A549 (cell line): Measurements from ENCODE around the gene AQP7. TPM values are rescaled to one million over a fixed set of nuclear protein-coding genes. Genes with fewer than 3 reads are reported as not detected.

ENCODE experiments used
- ATAC-seq, 2 experiments: fragments of 200-7000 bp in 1 of 2; fragments of >200 bp in 1 of 2; cut with Nextera tagmentation in 1 of 2; cut with Tn5 transposase in 1 of 2; 3 replicates each; pipeline versions ENCODE4 v1.8.0 to v1.9.1; 2018 to 2020; ENCODE audit warnings: mild to moderate bottlenecking in 1 of 2, moderate library complexity in 1 of 2
- CTCF ChIA-PET: fragments of 300-600 bp; sonication (Branson Sonifier 250); formaldehyde crosslinking; extraction: SDS; loops from one replicate; lab custom pipeline; 2021; ENCODE audit warnings: antibody characterized with exemption, inconsistent platforms; lab: Yijun Ruan, JAX
- POLR2A ChIA-PET: fragments of 350-600 bp; formaldehyde crosslinking; extraction: SDS; loops from one replicate; lab custom pipeline; 2021; ENCODE audit warnings: antibody characterized with exemption, inconsistent platforms; lab: Yijun Ruan, JAX
- DNase-seq, 2 experiments: peaks; one replicate each; pipeline versions ENCODE4 v3.0.0 to v3.0.0-alpha.2; 2011 to 2016; ENCODE audit warnings: low read depth in 1 of 2, low spot score in 1 of 2
- FAIRE-seq: peaks from 2 replicates; lab custom pipeline; 2011; peaks lifted over from hg19 to GRCh38; lab: Jason Lieb, UNC
- H3K27ac ChIP-seq, 2 experiments: fragments of >200 bp; sonication (Bioruptor Twin); formaldehyde crosslinking; 3 replicates each; pipeline ENCODE4 v1.5.1; 2016 to 2017
- H3K4me1 ChIP-seq: fragments of >200 bp; sonication (Bioruptor Twin); formaldehyde crosslinking; 3 replicates; pipeline ENCODE4 v1.6.1; 2016
- H3K4me2 ChIP-seq: fragments of >200 bp; sonication (Bioruptor Twin); formaldehyde crosslinking; 3 replicates; pipeline ENCODE4 v1.6.1; 2016
- H3K4me3 ChIP-seq: fragments of >200 bp; sonication (Bioruptor Twin); formaldehyde crosslinking; 3 replicates; pipeline ENCODE4 v1.5.1; 2016
- H3K9me3 ChIP-seq: fragments of >200 bp; sonication (Bioruptor Twin); formaldehyde crosslinking; 3 replicates; pipeline ENCODE4 v1.6.1; 2016
- HOXA7 ChIP-seq: fragments of 250-450 bp; sonication (Bioruptor Pico); IDR thresholded peaks from 2 replicates; pipeline ENCODE4 v1.5.0; 2020; ENCODE audit warnings: mild to moderate bottlenecking, moderate library complexity
- KDM1A ChIP-seq: fragments of 200-600 bp; sonication (generic); IDR thresholded peaks from 2 replicates; pipeline ENCODE4 v1.6.1; 2016; ENCODE audit warnings: low read depth, mild to moderate bottlenecking
- MAFK ChIP-seq: fragments of 450-650 bp; IDR thresholded peaks from 2 replicates; pipeline ENCODE4 v1.6.1; 2014; ENCODE audit not compliant: partially characterized antibody
- MYC ChIP-seq: IDR thresholded peaks from 2 replicates; pipeline ENCODE4 v1.6.1; 2012; ENCODE audit warnings: mild to moderate bottlenecking, inconsistent platforms, low read length, improper control_type of control experiment, borderline replicate concordance
- POLR2A ChIP-seq: IDR thresholded peaks from 2 replicates; pipeline ENCODE4 v1.6.1; 2012; ENCODE audit warnings: mild to moderate bottlenecking, low read length
- RFX5 ChIP-seq: fragments of 450-650 bp; IDR thresholded peaks from 2 replicates; pipeline ENCODE4 v1.7.1; 2014; ENCODE audit warnings: antibody characterized with exemption, mild to moderate bottlenecking, moderate library complexity
- SMC3 ChIP-seq: fragments of >200 bp; sonication (Bioruptor Twin); formaldehyde crosslinking; IDR thresholded peaks from 3 replicates; pipeline ENCODE4 v1.6.1; 2018; ENCODE audit warnings: inconsistent platforms
- TFCP2L1 ChIP-seq: fragments of 250-450 bp; sonication (Bioruptor Pico); IDR thresholded peaks from 2 replicates; pipeline ENCODE4 v1.5.0; 2021; ENCODE audit warnings: mild to moderate bottlenecking
- ZFP36 ChIP-seq: fragments of 450-650 bp; IDR thresholded peaks from 2 replicates; pipeline ENCODE4 v1.6.1; 2014; ENCODE audit warnings: borderline replicate concordance; ENCODE audit not compliant: partially characterized antibody
- WGBS: methylation state at CpG from one replicate; pipeline ENCODE4 v1.1.6; 2017; ENCODE audit errors: missing lambda C conversion rate; 5-methylcytosine and 5-hydroxymethylcytosine counted together
- polyA plus RNA-seq, 4 experiments: library from polyadenylated mRNA; depleted of rRNA in 3 of 4; stranded (reverse); fragments of >200 nt; fragmentation: RNase III in 1 of 4; extraction: RNeasy Plus Mini Kit Qiagen cat#74134 plus additional on column Dnase treatment in 1 of 4; gene quantifications; 2 replicates in 3 of 4; 3 replicates in 1 of 4; pipeline ENCODE4 v1.2.3, GENCODE V29; 2011 to 2017
- TF ChIP-seq, protein P1 (sequence below): fragments of 200-600 bp; sonication (generic); IDR thresholded peaks from 2 replicates; pipeline ENCODE4 v1.6.1; 2016; ENCODE audit warnings: antibody characterized with exemption, mild to moderate bottlenecking, moderate library complexity
- TF ChIP-seq, protein P2 (sequence below): fragments of >200 bp; sonication (Bioruptor Twin); formaldehyde crosslinking; IDR thresholded peaks from 3 replicates; pipeline ENCODE4 v1.6.1; 2016
- TF ChIP-seq, protein P3 (sequence below): fragments of 150-350 bp; IDR thresholded peaks from 2 replicates; pipeline ENCODE4 v1.6.1; 2014; ENCODE audit warnings: low read depth, mild to moderate bottlenecking, low read length
- TF ChIP-seq, protein P4 (sequence below): IDR thresholded peaks from 2 replicates; pipeline ENCODE4 v1.6.1; 2012
- TF ChIP-seq, protein P5 (sequence below): fragments of 450-650 bp; IDR thresholded peaks from 2 replicates; pipeline ENCODE4 v1.6.1; 2014; ENCODE audit warnings: antibody characterized with exemption

The AQP7 gene
- polyA plus RNA-seq, 2 of the 4 experiments (the other 2 are of a cell fraction), result 0.61 to 1.1 TPM

DNA sequence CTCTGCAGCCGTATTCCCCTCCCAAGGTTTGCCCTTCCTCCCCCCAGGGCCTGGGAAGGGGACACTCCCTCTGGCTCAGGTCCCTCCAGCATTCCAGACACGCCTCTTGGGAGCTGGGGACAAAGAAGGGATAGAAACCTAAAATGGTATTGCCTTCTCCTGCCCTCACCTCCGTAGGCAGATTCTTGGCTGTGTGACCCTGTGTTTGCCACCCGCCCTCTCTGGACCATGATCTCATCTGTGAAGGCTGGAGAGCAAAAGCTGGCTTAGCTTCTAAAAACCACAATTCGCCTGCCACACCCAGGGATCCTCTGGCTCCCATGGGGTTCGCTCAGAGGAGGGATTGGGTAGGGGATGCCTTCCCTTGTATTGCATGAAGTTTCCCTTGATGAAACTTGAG is 37.4 kb upstream of the AQP7 start:
- 61% methylated on average over 6 of the region's 6 CpGs for WGBS
- ChIA-PET POLR2A (no interaction called here), CTCF (interaction anchor here (0.8 to 41.9 kb wide), 6 partner anchors 17 to 49 kb away, joined by 3 to 834 read pairs (median 3); partner anchors contain the start of genes AQP3 and NOL6)
- Histone ChIP-seq H3K4me1 (peaks cover 54% of the 10 kb centered on the region), H3K4me2 (peak overlapping the region; percentile 21; the same call in 2 of the 3 replicates), H3K4me3 (no peak overlapping the region), H3K9me3 (no peaks in the 10 kb centered on the region), H3K27ac (peak overlapping the region in 1 of 2 experiments; percentile 51; a peak in 3 of 6 replicates)
- no peak for FAIRE-seq
- no peak for ATAC-seq
- DNase-seq, result no peak
- TF ChIP-seq, protein P1, sequence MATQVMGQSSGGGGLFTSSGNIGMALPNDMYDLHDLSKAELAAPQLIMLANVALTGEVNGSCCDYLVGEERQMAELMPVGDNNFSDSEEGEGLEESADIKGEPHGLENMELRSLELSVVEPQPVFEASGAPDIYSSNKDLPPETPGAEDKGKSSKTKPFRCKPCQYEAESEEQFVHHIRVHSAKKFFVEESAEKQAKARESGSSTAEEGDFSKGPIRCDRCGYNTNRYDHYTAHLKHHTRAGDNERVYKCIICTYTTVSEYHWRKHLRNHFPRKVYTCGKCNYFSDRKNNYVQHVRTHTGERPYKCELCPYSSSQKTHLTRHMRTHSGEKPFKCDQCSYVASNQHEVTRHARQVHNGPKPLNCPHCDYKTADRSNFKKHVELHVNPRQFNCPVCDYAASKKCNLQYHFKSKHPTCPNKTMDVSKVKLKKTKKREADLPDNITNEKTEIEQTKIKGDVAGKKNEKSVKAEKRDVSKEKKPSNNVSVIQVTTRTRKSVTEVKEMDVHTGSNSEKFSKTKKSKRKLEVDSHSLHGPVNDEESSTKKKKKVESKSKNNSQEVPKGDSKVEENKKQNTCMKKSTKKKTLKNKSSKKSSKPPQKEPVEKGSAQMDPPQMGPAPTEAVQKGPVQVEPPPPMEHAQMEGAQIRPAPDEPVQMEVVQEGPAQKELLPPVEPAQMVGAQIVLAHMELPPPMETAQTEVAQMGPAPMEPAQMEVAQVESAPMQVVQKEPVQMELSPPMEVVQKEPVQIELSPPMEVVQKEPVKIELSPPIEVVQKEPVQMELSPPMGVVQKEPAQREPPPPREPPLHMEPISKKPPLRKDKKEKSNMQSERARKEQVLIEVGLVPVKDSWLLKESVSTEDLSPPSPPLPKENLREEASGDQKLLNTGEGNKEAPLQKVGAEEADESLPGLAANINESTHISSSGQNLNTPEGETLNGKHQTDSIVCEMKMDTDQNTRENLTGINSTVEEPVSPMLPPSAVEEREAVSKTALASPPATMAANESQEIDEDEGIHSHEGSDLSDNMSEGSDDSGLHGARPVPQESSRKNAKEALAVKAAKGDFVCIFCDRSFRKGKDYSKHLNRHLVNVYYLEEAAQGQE, result no peak
- TF ChIP-seq MAFK, result no peak
- TF ChIP-seq, protein P2, sequence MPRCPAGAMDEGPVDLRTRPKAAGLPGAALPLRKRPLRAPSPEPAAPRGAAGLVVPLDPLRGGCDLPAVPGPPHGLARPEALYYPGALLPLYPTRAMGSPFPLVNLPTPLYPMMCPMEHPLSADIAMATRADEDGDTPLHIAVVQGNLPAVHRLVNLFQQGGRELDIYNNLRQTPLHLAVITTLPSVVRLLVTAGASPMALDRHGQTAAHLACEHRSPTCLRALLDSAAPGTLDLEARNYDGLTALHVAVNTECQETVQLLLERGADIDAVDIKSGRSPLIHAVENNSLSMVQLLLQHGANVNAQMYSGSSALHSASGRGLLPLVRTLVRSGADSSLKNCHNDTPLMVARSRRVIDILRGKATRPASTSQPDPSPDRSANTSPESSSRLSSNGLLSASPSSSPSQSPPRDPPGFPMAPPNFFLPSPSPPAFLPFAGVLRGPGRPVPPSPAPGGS, result no peak
- no peak for TF ChIP-seq SMC3
- no peak for TF ChIP-seq TFCP2L1 (CRISPR knock-in tag)
- no peak for TF ChIP-seq MYC
- peak; percentile 14 for TF ChIP-seq ZFP36

DNA sequence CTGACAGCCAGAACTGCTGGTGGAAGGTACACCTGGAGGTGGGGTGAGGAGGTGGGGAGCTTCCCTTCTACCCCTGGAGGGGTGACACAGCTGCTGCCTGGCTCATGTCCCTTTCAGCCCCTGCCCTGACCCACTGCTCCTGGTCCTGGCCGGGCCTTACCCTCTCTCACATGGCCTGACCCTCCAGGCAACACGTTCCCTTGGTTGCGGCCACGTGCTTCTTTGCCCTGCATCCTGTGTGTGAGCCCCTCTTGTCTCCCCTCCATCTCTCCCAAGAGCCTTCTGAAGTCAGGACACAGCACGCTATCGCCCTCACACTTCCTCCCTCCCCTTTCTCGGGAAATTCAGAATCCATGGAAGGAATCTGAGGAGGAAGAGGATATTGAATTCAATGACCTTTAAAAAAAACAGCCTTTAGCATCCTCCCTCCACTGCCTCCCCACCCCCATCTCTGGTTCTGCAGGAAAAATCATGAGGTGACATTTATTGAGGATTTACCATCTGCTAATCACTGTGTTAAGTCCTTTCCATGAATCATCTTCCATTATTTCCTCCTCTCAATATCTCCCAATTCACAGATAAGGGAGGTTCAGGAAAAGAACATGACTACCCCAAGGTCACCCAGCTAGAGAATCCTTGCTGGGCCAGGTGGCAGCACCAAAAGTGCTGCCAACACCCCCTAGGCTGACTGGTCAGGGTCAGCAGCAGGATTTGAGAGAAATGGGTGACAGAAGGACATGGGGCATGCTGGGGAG is 36.7 kb upstream of the AQP7 start:
- Histone ChIP-seq H3K27ac (peak overlapping the region in 1 of 2 experiments; percentile 51; a peak in 4 of 6 replicates), H3K4me2 (peak overlapping the region; percentile 21; the same call in 2 of the 3 replicates), H3K4me1 (peaks cover 54% of the 10 kb centered on the region), H3K4me3 (no peak overlapping the region), H3K9me3 (no peaks in the 10 kb centered on the region)
- FAIRE-seq, result no peak
- ATAC-seq, result no peak
- WGBS, result 85% methylated on average over 7 of the region's 7 CpGs
- DNase-seq, result no peak
- ChIA-PET POLR2A (no interaction called here), CTCF (interaction anchor here (0.6 to 41.9 kb wide), 7 partner anchors 17 to 117 kb away, joined by 3 to 834 read pairs (median 3); partner anchors contain the start of genes AQP3 and NOL6)
- TF ChIP-seq HOXA7 (CRISPR knock-in tag) (no peak), POLR2A (no peak), KDM1A (no peak), RFX5 (no peak)
- TF ChIP-seq, protein P3, sequence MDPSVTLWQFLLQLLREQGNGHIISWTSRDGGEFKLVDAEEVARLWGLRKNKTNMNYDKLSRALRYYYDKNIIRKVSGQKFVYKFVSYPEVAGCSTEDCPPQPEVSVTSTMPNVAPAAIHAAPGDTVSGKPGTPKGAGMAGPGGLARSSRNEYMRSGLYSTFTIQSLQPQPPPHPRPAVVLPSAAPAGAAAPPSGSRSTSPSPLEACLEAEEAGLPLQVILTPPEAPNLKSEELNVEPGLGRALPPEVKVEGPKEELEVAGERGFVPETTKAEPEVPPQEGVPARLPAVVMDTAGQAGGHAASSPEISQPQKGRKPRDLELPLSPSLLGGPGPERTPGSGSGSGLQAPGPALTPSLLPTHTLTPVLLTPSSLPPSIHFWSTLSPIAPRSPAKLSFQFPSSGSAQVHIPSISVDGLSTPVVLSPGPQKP, result no peak
- TF ChIP-seq, protein P4, sequence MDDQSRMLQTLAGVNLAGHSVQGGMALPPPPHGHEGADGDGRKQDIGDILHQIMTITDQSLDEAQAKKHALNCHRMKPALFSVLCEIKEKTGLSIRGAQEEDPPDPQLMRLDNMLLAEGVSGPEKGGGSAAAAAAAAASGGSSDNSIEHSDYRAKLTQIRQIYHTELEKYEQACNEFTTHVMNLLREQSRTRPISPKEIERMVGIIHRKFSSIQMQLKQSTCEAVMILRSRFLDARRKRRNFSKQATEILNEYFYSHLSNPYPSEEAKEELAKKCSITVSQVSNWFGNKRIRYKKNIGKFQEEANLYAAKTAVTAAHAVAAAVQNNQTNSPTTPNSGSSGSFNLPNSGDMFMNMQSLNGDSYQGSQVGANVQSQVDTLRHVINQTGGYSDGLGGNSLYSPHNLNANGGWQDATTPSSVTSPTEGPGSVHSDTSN, result no peak
- TF ChIP-seq, protein P5, sequence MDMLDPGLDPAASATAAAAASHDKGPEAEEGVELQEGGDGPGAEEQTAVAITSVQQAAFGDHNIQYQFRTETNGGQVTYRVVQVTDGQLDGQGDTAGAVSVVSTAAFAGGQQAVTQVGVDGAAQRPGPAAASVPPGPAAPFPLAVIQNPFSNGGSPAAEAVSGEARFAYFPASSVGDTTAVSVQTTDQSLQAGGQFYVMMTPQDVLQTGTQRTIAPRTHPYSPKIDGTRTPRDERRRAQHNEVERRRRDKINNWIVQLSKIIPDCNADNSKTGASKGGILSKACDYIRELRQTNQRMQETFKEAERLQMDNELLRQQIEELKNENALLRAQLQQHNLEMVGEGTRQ, result no peak
